Transverse colon (tissue), 3 donors: ENCODE results near the gene SEMA5B.

Experiments
- EP300 ChIP-seq: sonication (generic); formaldehyde crosslinking; IDR thresholded peaks from one replicate; pipeline ENCODE4 v1.6.1; 2017; ENCODE audit warnings: antibody characterized with exemption, low read depth
- TF ChIP-seq, protein P1 (sequence below), 5 experiments: fragments of 200-600 bp in 3 of 5; fragments of 450-650 bp in 2 of 5; sonication (generic) in 3 of 5; IDR thresholded peaks; 1 replicate in 2 of 5; 2 replicates in 3 of 5; pipeline ENCODE4 v1.5.1; 2016 to 2017; ENCODE audit warnings: antibody characterized with exemption in 5 of 5, inconsistent platforms in 3 of 5, mild to moderate bottlenecking in 2 of 5, moderate library complexity in 1 of 5

DNA sequence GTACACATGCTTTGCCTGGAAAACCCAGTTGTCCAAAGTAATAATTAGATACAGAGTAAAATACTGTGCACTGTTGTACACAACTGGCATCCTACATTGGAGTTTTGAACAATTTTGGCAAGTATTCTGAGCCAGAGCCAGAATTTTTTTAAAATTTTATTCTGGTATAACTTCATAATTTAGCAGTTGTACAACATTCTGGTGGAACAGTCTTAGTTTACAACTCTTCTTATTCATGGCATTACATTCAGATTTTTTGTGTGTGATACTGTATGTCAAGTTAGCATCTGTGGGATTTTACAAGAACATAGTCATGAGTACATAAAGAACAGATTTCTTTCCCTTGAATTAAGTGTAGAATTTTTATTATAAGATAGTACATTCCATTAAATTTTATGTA is 165.2 kb downstream of the SEMA5B start:
- TF ChIP-seq EP300: no peak
- TF ChIP-seq, protein P1, sequence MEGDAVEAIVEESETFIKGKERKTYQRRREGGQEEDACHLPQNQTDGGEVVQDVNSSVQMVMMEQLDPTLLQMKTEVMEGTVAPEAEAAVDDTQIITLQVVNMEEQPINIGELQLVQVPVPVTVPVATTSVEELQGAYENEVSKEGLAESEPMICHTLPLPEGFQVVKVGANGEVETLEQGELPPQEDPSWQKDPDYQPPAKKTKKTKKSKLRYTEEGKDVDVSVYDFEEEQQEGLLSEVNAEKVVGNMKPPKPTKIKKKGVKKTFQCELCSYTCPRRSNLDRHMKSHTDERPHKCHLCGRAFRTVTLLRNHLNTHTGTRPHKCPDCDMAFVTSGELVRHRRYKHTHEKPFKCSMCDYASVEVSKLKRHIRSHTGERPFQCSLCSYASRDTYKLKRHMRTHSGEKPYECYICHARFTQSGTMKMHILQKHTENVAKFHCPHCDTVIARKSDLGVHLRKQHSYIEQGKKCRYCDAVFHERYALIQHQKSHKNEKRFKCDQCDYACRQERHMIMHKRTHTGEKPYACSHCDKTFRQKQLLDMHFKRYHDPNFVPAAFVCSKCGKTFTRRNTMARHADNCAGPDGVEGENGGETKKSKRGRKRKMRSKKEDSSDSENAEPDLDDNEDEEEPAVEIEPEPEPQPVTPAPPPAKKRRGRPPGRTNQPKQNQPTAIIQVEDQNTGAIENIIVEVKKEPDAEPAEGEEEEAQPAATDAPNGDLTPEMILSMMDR (IDR thresholded peaks at IDR 0.05): no peak
